HG03064 (cell line): ENCODE results near the gene RAB25.

Experiments used
- ATAC-seq: cut with Tn5 transposase; IDR thresholded peaks from one replicate; pipeline ENCODE4 v1.9.1; 2021; ENCODE audit warnings: low read depth; ENCODE audit not compliant: unreplicated experiment

The RAB25 gene

GRCh38 chr1:156077430-156077760 is 16.4 kb downstream of the RAB25 start:
- no peak for ATAC-seq

- no peak for ATAC-seq
These were observed 17.8 kb downstream of the RAB25 start for GRCh38 chr1:156078728-156079127.

GRCh38 chr1:156079762-156080161 is 18.8 kb downstream of the RAB25 start:
- ATAC-seq = no peak

GRCh38 chr1:156080241-156080862 is 19.4 kb downstream of the RAB25 start:
- ATAC-seq = no peak

GRCh38 chr1:156080863-156081179 is 19.9 kb downstream of the RAB25 start:
- no peak for ATAC-seq

- ATAC-seq = no peak
These were observed 20.4 kb downstream of the RAB25 start for GRCh38 chr1:156081180-156081916.

- no peak for ATAC-seq
These were observed 21.0 kb downstream of the RAB25 start for GRCh38 chr1:156081917-156082308.

- no peak for ATAC-seq
These were observed 21.5 kb downstream of the RAB25 start, which contains the start of gene MEX3A for GRCh38 chr1:156082309-156083091. Gene MEX3A (minus strand): TSS chr1:156082465. CDS start chr1:156081998, 467 bp downstream.

- ATAC-seq = no peak
These were observed 23.1 kb downstream of the RAB25 start for GRCh38 chr1:156083800-156084790.

- ATAC-seq = no peak
These were observed 25.3 kb downstream of the RAB25 start for GRCh38 chr1:156086256-156086662.

GRCh38 chr1:156089704-156090103 is 28.7 kb downstream of the RAB25 start:
- no peak for ATAC-seq

GRCh38 chr1:156090138-156090839 is 29.3 kb downstream of the RAB25 start:
- ATAC-seq = no peak

GRCh38 chr1:156090840-156091188 is 29.9 kb downstream of the RAB25 start:
- no peak for ATAC-seq

GRCh38 chr1:156091610-156092009 is 30.6 kb downstream of the RAB25 start:
- no peak for ATAC-seq

- ATAC-seq = no peak
These were observed 35.0 kb downstream of the RAB25 start for GRCh38 chr1:156095906-156096508.

GRCh38 chr1:156096640-156097391 is 35.9 kb downstream of the RAB25 start:
- ATAC-seq = peak; percentile 55

- ATAC-seq = no peak
These were observed 36.7 kb downstream of the RAB25 start for GRCh38 chr1:156097499-156098178.

- ATAC-seq = no peak
These were observed 37.8 kb downstream of the RAB25 start for GRCh38 chr1:156098784-156099183.
